ENCODE data around the gene FLAD1.

Gene FLAD1

GRCh38 chr1:155022927-155023236, 39.7 kb downstream of the FLAD1 start:
- no peak overlapping the region for H3K4me3 ChIP-seq (replicated peaks; ENCODE audit: low read depth, low read length)
- H3K27me3 ChIP-seq (replicated peaks; ENCODE audit: control insufficient read depth, insufficient read depth, low read length) = no peaks in the 10 kb centered on the region
- no peaks in the 10 kb centered on the region for H3K36me3 ChIP-seq (ENCODE audit: control insufficient read depth, insufficient read depth, low read length)
- no peak for TF ChIP-seq CTCF (IDR thresholded peaks at IDR 0.05; ENCODE audit: insufficient read depth, low read length, poor library complexity, severe bottlenecking)
- no peak for DNase-seq (ENCODE audit: extremely low read depth, insufficient read length)

- no peak for DNase-seq (ENCODE audit: extremely low read depth, insufficient read length)
- Histone ChIP-seq H3K36me3 (ENCODE audit: control insufficient read depth, insufficient read depth, low read length) (no peaks in the 10 kb centered on the region), H3K27me3 (replicated peaks; ENCODE audit: control insufficient read depth, insufficient read depth, low read length) (no peaks in the 10 kb centered on the region), H3K4me3 (replicated peaks; ENCODE audit: low read depth, low read length) (no peak overlapping the region)
- TF ChIP-seq CTCF (IDR thresholded peaks at IDR 0.05; ENCODE audit: insufficient read depth, low read length, poor library complexity, severe bottlenecking) = no peak
Observed at GRCh38 chr1:155023627-155024026, 40.5 kb downstream of the FLAD1 start.

- Histone ChIP-seq H3K36me3 (ENCODE audit: control insufficient read depth, insufficient read depth, low read length) (no peaks in the 10 kb centered on the region), H3K27me3 (replicated peaks; ENCODE audit: control insufficient read depth, insufficient read depth, low read length) (no peaks in the 10 kb centered on the region; the same call in 1 of the 2 replicates), H3K4me3 (replicated peaks; ENCODE audit: low read depth, low read length) (no peak overlapping the region)
- DNase-seq (ENCODE audit: extremely low read depth, insufficient read length) = no peak
- no peak for TF ChIP-seq CTCF (IDR thresholded peaks at IDR 0.05; ENCODE audit: insufficient read depth, low read length, poor library complexity, severe bottlenecking)
Observed at GRCh38 chr1:155024315-155024714, 41.2 kb downstream of the FLAD1 start.

- DNase-seq (ENCODE audit: extremely low read depth, insufficient read length) = no peak
- no peaks in the 10 kb centered on the region; the same call in 1 of the 2 replicates for H3K27me3 ChIP-seq (replicated peaks; ENCODE audit: control insufficient read depth, insufficient read depth, low read length)
- no peak for TF ChIP-seq CTCF (IDR thresholded peaks at IDR 0.05; ENCODE audit: insufficient read depth, low read length, poor library complexity, severe bottlenecking)
- H3K36me3 ChIP-seq (ENCODE audit: control insufficient read depth, insufficient read depth, low read length) = no peaks in the 10 kb centered on the region
- no peak overlapping the region for H3K4me3 ChIP-seq (replicated peaks; ENCODE audit: low read depth, low read length)
Observed at GRCh38 chr1:155026154-155026553, 43.0 kb downstream of the FLAD1 start.

- Histone ChIP-seq H3K27me3 (replicated peaks; ENCODE audit: control insufficient read depth, insufficient read depth, low read length) (no peaks in the 10 kb centered on the region; the same call in 1 of the 2 replicates), H3K4me3 (replicated peaks; ENCODE audit: low read depth, low read length) (no peak overlapping the region), H3K36me3 (ENCODE audit: control insufficient read depth, insufficient read depth, low read length) (no peaks in the 10 kb centered on the region)
- no peak for DNase-seq (ENCODE audit: extremely low read depth, insufficient read length)
- no peak for TF ChIP-seq CTCF (IDR thresholded peaks at IDR 0.05; ENCODE audit: insufficient read depth, low read length, poor library complexity, severe bottlenecking)
Observed at GRCh38 chr1:155026588-155026987, 43.4 kb downstream of the FLAD1 start.

GRCh38 chr1:155029513-155030242, 46.5 kb downstream of the FLAD1 start:
- no peak for TF ChIP-seq CTCF (IDR thresholded peaks at IDR 0.05; ENCODE audit: insufficient read depth, low read length, poor library complexity, severe bottlenecking)
- no peak for DNase-seq (ENCODE audit: extremely low read depth, insufficient read length)
- Histone ChIP-seq H3K36me3 (ENCODE audit: control insufficient read depth, insufficient read depth, low read length) (no peaks in the 10 kb centered on the region), H3K4me3 (replicated peaks; ENCODE audit: low read depth, low read length) (no peak overlapping the region), H3K27me3 (replicated peaks; ENCODE audit: control insufficient read depth, insufficient read depth, low read length) (peaks cover 3% of the 10 kb centered on the region)

All from GM06990 (cell line).